HAP-1 (cell line): ENCODE data around the gene TESK2.
A peak's percentile ranks its signal among the peaks of the same experiment; 100 is the strongest.

Experiments used
- DNase-seq, 2 experiments: peaks; one replicate each; pipeline ENCODE4 v3.0.0-alpha.2; 2016 to 2020; ENCODE audit warnings: low spot score in 2 of 2
- H3K27me3 ChIP-seq: fragments of 250-450 bp; sonication (Bioruptor Pico); 2 replicates; pipeline ENCODE4 v1.5.1; 2020; ENCODE audit warnings: low read depth, mild to moderate bottlenecking, moderate library complexity
- H3K36me3 ChIP-seq: fragments of 250-450 bp; sonication (Bioruptor Pico); replicated peaks from 2 replicates; pipeline ENCODE4 v1.5.1; 2020; ENCODE audit warnings: mild to moderate bottlenecking
- H3K4me1 ChIP-seq: fragments of 250-450 bp; sonication (Bioruptor Pico); 2 replicates; pipeline ENCODE4 v1.5.1; 2020; ENCODE audit warnings: mild to moderate bottlenecking
- H3K4me3 ChIP-seq: fragments of 250-450 bp; sonication (Bioruptor Pico); 2 replicates; pipeline ENCODE4 v1.5.1; 2020; ENCODE audit warnings: mild to moderate bottlenecking, moderate library complexity
- H3K9me3 ChIP-seq: fragments of 250-450 bp; sonication (Bioruptor Pico); 2 replicates; pipeline ENCODE4 v1.5.1; 2020; ENCODE audit warnings: mild to moderate bottlenecking, moderate library complexity
- in situ Hi-C: fragments of 300-500 bp; cut with MboI; formaldehyde crosslinking; loops from 3 replicates; pipeline ENCODE4 v1.14.3; 2020; ENCODE audit warnings: low sequenced_read_pairs, inconsistent platforms, mixed read lengths

The TESK2 gene

DNA sequence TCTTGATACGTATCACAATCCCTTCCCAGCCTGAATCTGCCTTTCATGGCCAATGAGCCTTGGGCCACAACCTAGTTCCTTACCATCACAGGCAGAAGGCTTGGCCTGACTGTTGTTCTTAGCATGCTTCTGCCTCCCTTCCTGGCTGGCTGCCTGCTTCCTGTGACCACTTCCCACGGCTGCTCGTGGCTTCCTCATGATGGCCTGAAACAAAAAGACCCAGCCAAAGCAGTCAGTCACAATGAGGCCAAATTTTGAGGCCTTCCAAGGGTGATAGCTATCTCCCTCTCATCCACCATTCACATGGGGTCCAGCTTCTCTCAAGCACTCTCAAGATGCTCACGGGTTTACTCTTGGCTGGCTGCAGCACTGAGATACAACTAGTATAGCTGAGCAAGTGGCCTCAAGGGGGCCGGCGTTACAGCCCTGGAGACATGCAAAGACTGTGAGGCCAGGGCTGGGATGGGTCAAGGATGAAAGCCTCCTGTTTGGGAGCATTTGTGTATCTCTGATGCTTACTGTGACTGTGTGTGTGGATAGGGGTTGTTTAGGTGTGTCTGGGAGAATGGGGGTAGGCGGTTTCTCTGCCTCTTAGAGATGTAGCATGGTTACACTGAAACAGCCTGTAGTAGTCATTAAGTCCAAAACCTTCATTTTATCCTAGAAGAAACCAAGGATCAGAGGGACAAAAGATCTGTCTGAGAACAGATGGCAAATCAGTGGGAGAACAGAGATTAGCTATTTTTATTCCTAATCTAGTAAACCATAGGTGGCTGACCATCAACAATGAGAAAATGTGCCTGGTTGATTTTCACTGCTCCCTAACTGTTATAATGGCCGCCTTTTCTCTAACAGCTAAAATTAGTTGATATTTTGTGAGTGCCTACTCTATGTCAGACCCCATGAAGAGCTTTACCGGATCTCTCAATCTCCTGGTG, 156.4 kb downstream of the TESK2 start:
- Histone ChIP-seq H3K4me1 (peaks cover 4% of the 10 kb centered on the region; the same call in 1 of the 2 replicates), H3K36me3 (peaks cover 30% of the 10 kb centered on the region), H3K9me3 (no peaks in the 10 kb centered on the region), H3K27me3 (no peaks in the 10 kb centered on the region), H3K4me3 (no peak overlapping the region)
- no peak for DNase-seq
- in situ Hi-C loops = no loop called here

DNA sequence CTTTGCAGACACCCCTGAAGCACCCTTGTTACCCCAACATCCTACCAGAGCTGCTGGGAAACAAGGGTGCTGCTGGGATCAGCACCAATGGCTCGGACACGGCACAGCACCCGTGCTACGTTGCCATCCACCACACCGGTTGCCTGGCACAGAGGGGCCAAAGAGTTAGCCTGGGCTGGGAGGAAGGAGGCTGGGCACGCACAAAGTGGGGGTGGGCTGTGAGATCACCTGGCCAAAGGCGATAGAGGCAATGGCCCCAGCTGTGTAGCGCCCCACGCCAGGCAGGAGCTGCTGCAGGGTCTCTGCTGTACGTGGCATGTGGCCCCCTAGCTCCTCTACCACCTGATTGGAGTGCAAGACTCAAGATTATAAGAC, 158.6 kb downstream of the TESK2 start:
- no peak for DNase-seq
- no peaks in the 10 kb centered on the region for H3K27me3 ChIP-seq
- no peak overlapping the region for H3K4me3 ChIP-seq
- H3K9me3 ChIP-seq = no peaks in the 10 kb centered on the region
- H3K36me3 ChIP-seq = peaks cover 27% of the 10 kb centered on the region
- H3K4me1 ChIP-seq = no peaks in the 10 kb centered on the region; the same call in 1 of the 2 replicates
- in situ Hi-C loops = no loop called here

DNA sequence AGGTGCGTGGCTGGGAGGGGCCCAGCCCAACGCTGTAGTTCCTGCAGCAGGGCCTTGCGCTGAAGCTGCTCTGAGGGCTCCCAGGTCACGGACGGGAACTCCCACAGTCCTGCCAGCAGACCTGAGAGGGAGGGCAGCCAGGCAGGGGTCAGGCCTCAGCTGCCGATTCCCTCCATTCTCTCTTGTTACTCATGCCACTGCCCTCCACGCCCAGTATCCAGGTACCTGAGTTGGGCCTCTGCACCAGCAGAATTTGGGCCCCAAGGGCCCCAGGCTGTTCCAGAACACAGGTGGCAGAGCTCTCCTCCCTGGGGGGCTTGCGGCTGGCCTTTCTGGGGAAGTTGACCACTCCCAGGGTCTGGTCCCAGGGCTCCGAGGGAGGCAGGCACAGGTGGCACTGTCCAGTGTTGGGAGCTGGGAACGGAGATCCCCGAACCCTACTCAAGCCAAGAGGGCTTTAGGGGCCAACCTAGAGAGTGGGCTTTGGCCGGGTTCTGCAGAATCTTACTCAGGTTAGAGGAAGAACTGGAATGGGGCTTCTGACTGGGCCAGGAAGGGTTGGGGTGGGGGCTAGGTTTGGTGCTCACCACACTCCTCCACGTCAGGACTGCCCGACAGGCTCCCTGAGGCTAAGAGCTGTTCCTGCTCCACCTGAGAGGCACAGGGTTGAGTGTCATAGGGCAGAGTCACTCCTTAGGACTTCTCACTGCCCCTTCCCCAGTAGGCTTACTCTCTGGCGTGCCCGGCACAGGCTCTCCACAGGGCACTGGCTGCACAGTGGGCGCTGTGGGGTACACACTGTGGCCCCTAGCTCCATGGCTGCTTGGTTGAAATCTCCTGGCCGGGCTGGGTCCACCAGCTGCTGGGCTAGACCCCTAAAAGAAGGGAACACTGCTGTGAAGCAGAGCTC, 159.3 kb downstream of the TESK2 start:
- Histone ChIP-seq H3K27me3 (no peaks in the 10 kb centered on the region), H3K4me1 (no peaks in the 10 kb centered on the region; the same call in 1 of the 2 replicates), H3K9me3 (no peaks in the 10 kb centered on the region), H3K36me3 (peaks cover 27% of the 10 kb centered on the region), H3K4me3 (no peak overlapping the region)
- in situ Hi-C loops = no loop called here
- DNase-seq = no peak

DNA sequence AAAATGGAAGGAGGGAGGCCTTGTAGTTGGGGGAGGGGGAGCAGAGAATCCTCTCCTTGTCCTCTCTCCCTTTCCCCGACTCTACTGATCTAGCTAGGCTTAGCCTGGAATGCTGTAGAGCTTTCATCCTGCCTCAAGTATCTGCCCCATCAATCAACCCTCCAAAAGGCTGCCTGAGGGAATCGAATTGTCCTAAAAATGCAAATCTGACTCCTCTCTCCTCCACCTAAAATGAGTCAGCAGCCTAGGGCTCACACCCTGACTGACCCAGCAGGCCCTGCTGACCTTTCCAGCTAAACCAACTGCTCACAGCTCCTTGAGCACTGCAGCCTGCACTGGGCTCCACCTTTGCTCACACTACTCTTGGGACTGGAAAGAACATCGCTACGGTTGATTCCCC, 161.5 kb downstream of the TESK2 start:
- peaks cover 27% of the 10 kb centered on the region for H3K36me3 ChIP-seq
- no peaks in the 10 kb centered on the region for H3K9me3 ChIP-seq
- no peak overlapping the region for H3K4me3 ChIP-seq
- in situ Hi-C loops = no loop called here
- peak in 1 of 2 experiments; percentile 39 for DNase-seq
- H3K27me3 ChIP-seq = no peaks in the 10 kb centered on the region
- H3K4me1 ChIP-seq = no peaks in the 10 kb centered on the region; the same call in 1 of the 2 replicates

GRCh38 chr1:45328680-45329079, 162.3 kb downstream of the TESK2 start:
- no peak overlapping the region for H3K4me3 ChIP-seq
- H3K27me3 ChIP-seq = no peaks in the 10 kb centered on the region
- H3K4me1 ChIP-seq = no peaks in the 10 kb centered on the region; the same call in 1 of the 2 replicates
- in situ Hi-C loops = no loop called here
- H3K36me3 ChIP-seq = peaks cover 25% of the 10 kb centered on the region
- H3K9me3 ChIP-seq = no peaks in the 10 kb centered on the region
- no peak for DNase-seq

DNA sequence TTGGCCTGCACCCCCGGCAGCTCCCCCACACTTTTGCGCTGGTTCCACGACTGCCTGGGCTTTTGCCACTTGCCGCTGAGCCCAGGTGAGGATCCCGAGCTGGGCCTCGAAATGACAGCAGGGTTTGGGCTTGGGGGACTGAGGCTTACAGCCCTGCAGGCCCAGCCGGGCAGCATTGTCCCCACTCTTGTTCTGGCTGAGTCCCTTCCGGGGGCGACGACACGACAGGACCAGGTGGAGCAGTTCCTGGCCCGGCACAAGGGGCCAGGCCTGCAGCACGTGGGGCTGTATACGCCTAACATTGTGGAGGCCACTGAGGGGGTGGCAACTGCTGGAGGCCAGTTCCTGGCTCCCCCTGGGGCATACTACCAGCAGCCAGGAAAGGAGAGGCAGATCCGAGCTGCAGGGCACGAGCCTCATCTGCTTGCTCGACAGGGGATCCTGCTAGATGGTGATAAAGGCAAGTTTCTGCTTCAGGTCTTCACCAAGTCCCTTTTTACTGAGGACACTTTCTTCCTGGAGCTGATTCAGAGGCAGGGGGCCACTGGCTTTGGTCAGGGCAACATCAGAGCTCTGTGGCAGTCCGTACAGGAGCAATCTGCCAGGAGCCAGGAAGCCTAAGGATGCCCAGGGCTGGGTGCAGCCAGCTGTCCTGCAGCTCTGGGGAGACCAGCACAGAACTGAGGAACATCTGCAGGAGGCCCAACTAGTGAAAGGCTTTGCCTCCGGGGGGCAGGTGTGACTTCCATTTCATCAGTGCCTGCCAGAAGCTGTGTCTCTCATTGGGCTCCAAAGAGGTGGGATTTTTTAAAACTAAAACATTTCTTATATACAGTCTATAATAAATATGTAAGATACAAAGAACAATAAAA, 163.1 kb downstream of the TESK2 start:
- Histone ChIP-seq H3K9me3 (no peaks in the 10 kb centered on the region), H3K4me1 (no peaks in the 10 kb centered on the region; the same call in 1 of the 2 replicates), H3K36me3 (peaks cover 21% of the 10 kb centered on the region), H3K4me3 (no peak overlapping the region), H3K27me3 (no peaks in the 10 kb centered on the region)
- no peak for DNase-seq
- in situ Hi-C loops = no loop called here

- Histone ChIP-seq H3K4me3 (no peak within 1 kb of the TSS), H3K4me1 (no peaks in the 10 kb centered on the region; the same call in 1 of the 2 replicates), H3K9me3 (no peaks in the 10 kb centered on the region), H3K27me3 (no peaks in the 10 kb centered on the region), H3K36me3 (peaks cover 16% of the 10 kb centered on the region)
- in situ Hi-C loops = no loop called here
- DNase-seq = no peak
These were observed 164.0 kb downstream of the TESK2 start, which contains the start of gene HPDL for GRCh38 chr1:45326627-45327623. Gene HPDL, plus strand, starts transcription at chr1:45326895. Its CDS starts 254 bp downstream, at chr1:45327149.

GRCh38 chr1:45325851-45326506, 165.0 kb downstream of the TESK2 start:
- DNase-seq = no peak
- no peak overlapping the region for H3K4me3 ChIP-seq

GRCh38 chr1:45322486-45323040, 168.4 kb downstream of the TESK2 start:
- no peaks in the 10 kb centered on the region for H3K27me3 ChIP-seq
- DNase-seq = no peak
- H3K4me1 ChIP-seq = no peaks in the 10 kb centered on the region
- no peaks in the 10 kb centered on the region for H3K9me3 ChIP-seq
- no peak overlapping the region for H3K4me3 ChIP-seq
- no peaks in the 10 kb centered on the region; the same call in 1 of the 2 replicates for H3K36me3 ChIP-seq
- in situ Hi-C loops = loop anchor here (25.0 kb wide), 1 partner anchor 610 kb away; no protein-coding TSS in a partner anchor

More at GRCh38 chr1:45325851-45326506, 165.0 kb downstream of the TESK2 start:
- Histone ChIP-seq H3K9me3 (no peaks in the 10 kb centered on the region), H3K4me1 (no peaks in the 10 kb centered on the region; the same call in 1 of the 2 replicates), H3K27me3 (no peaks in the 10 kb centered on the region), H3K36me3 (peaks cover 6% of the 10 kb centered on the region; the same call in 1 of the 2 replicates)
- in situ Hi-C loops = no loop called here

DNA sequence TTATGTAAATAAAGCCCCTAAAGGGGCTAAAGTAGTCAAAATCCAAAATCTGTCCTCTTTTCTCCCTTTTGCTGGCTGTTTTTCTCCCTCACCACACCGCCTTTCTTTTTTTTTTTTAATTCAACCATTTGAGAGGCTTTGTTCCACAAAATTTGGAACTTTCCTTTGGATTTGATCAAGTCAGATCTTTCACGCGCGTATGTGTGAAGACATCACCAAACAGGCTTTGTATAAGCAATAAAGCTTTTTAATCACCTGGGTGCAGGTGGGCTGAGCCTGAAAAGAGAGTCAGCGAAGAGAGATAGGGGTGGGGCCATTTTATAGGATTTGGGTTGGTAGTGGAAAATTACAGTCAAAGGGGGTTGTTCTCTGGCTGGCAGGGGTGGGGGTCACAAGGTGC, 169.5 kb downstream of the TESK2 start:
- H3K4me3 ChIP-seq = no peak overlapping the region
- no peaks in the 10 kb centered on the region for H3K36me3 ChIP-seq
- no peak for DNase-seq
- no peaks in the 10 kb centered on the region for H3K4me1 ChIP-seq
- no peaks in the 10 kb centered on the region for H3K9me3 ChIP-seq
- in situ Hi-C loops = loop anchor here (25.0 kb wide), 1 partner anchor 609 kb away; no protein-coding TSS in a partner anchor
- no peaks in the 10 kb centered on the region for H3K27me3 ChIP-seq

DNA sequence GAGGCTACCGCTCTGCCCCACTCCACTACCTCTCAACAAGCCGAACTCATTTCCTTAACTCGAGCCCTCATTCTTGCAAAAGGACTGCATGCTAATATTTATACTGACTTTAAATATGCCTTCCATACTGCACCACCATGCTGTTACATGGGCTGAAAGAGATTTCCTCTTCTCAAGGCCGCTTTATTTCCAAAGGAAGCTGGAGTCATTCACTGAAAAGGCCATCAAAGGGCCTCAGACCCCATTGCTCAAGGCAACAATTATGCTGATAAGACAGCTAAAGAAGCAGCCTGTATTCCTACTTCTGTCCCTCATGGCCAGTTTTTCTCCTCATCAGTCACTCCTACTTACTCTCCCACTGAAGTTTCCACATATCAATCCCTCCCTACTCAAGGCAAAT, 171.2 kb downstream of the TESK2 start:
- Histone ChIP-seq H3K27me3 (no peaks in the 10 kb centered on the region), H3K36me3 (no peaks in the 10 kb centered on the region), H3K4me3 (no peak overlapping the region), H3K4me1 (no peaks in the 10 kb centered on the region), H3K9me3 (no peaks in the 10 kb centered on the region)
- in situ Hi-C loops = loop anchor here (25.0 kb wide), 1 partner anchor 607 kb away; no protein-coding TSS in a partner anchor
- DNase-seq = no peak
